ENCODE results near the gene ELL2.

DNA sequence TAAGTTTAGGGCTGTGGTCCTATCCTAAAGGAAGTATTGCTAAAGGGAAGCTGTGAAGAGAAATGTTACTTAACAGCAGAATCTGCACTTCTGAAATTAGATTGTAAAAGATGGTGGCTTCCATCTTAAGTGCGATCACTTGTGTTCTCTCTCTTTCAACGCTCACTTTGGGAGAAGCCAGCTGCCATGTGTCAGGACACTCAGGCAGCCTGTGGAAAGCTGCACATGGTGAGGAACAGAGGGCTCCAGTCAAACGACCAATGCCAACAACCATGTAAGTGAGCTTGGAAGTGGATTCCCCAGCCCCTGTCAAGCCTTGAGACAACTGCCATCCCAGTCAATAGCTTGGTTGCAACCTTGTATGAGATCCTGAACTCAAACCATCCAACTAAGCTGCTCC lies 87.4 kb downstream of the ELL2 start:
- TF ChIP-seq ZFP30 (CRISPR knock-in tag; IDR thresholded peaks at IDR 0.05) = no peak
- no peak for TF ChIP-seq RARB (CRISPR knock-in tag; IDR thresholded peaks at IDR 0.05)
- TF ChIP-seq ARNTL (CRISPR knock-in tag; IDR thresholded peaks at IDR 0.05; ENCODE audit: borderline replicate concordance, low read depth) = no peak
- no peak for TF ChIP-seq CREB5 (CRISPR knock-in tag; IDR thresholded peaks at IDR 0.05; ENCODE audit: low read depth)
- TF ChIP-seq ZFP3 (CRISPR knock-in tag; IDR thresholded peaks at IDR 0.05) = no peak
- no peak for TF ChIP-seq GLIS3 (CRISPR knock-in tag; IDR thresholded peaks at IDR 0.05)
- no peak for TF ChIP-seq CSRNP3 (CRISPR knock-in tag; IDR thresholded peaks at IDR 0.05)
- TF ChIP-seq, protein P1, sequence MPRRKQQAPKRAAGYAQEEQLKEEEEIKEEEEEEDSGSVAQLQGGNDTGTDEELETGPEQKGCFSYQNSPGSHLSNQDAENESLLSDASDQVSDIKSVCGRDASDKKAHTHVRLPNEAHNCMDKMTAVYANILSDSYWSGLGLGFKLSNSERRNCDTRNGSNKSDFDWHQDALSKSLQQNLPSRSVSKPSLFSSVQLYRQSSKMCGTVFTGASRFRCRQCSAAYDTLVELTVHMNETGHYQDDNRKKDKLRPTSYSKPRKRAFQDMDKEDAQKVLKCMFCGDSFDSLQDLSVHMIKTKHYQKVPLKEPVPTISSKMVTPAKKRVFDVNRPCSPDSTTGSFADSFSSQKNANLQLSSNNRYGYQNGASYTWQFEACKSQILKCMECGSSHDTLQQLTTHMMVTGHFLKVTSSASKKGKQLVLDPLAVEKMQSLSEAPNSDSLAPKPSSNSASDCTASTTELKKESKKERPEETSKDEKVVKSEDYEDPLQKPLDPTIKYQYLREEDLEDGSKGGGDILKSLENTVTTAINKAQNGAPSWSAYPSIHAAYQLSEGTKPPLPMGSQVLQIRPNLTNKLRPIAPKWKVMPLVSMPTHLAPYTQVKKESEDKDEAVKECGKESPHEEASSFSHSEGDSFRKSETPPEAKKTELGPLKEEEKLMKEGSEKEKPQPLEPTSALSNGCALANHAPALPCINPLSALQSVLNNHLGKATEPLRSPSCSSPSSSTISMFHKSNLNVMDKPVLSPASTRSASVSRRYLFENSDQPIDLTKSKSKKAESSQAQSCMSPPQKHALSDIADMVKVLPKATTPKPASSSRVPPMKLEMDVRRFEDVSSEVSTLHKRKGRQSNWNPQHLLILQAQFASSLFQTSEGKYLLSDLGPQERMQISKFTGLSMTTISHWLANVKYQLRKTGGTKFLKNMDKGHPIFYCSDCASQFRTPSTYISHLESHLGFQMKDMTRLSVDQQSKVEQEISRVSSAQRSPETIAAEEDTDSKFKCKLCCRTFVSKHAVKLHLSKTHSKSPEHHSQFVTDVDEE (CRISPR knock-in tag; IDR thresholded peaks at IDR 0.05) = no peak
- TF ChIP-seq ZC3H10 (CRISPR knock-in tag; IDR thresholded peaks at IDR 0.05) = no peak
- TF ChIP-seq ISL1 (CRISPR knock-in tag; IDR thresholded peaks at IDR 0.05) = no peak
- TF ChIP-seq, protein P2, sequence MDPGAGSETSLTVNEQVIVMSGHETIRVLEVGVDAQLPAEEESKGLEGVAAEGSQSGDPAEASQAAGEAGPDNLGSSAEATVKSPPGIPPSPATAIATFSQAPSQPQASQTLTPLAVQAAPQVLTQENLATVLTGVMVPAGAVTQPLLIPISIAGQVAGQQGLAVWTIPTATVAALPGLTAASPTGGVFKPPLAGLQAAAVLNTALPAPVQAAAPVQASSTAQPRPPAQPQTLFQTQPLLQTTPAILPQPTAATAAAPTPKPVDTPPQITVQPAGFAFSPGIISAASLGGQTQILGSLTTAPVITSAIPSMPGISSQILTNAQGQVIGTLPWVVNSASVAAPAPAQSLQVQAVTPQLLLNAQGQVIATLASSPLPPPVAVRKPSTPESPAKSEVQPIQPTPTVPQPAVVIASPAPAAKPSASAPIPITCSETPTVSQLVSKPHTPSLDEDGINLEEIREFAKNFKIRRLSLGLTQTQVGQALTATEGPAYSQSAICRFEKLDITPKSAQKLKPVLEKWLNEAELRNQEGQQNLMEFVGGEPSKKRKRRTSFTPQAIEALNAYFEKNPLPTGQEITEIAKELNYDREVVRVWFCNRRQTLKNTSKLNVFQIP (CRISPR knock-in tag; IDR thresholded peaks at IDR 0.05; ENCODE audit: borderline replicate concordance, low read depth) = no peak
